H54 (cell line): ENCODE data around the gene ZMYND15.
"Not testable (repeated sequence)": the region's sequence is repeated elsewhere in the genome, so short reads cannot be mapped to it uniquely, and the experiment has no call there.

Source experiments
- DNase-seq: peaks from one replicate; pipeline ENCODE4 v3.0.0; 2011; ENCODE audit warnings: low spot score, mixed read lengths; ENCODE audit not compliant: insufficient read length
- FAIRE-seq: peaks from 3 replicates; lab custom pipeline; 2011; peaks lifted over from hg19 to GRCh38; lab: Jason Lieb, UNC
- POLR2A ChIP-seq: IDR thresholded peaks from 2 replicates; pipeline ENCODE4 v1.6.1; 2011; ENCODE audit warnings: low read depth, mild to moderate bottlenecking, low read length

Gene ZMYND15

GRCh38 chr17:4739122-4740024, at the start of gene ZMYND15, which contains the start of gene CXCL16:
ZMYND15 (plus strand) TSS chr17:4739833; CDS start chr17:4740549, 716 bp downstream.
CXCL16 (minus strand) TSS chr17:4739928; CDS start chr17:4739339, 589 bp downstream.
- DNase-seq: peak; percentile 60
- no peak for FAIRE-seq

GRCh38 chr17:4689872-4690271, 49.8 kb upstream of the ZMYND15 start:
- not testable (repeated sequence) for DNase-seq, FAIRE-seq

More at GRCh38 chr17:4739122-4740024, at the start of gene ZMYND15, which contains the start of gene CXCL16:
- peak; percentile 27; the same call in 1 of the 2 replicates for TF ChIP-seq POLR2A

GRCh38 chr17:4690745-4691144, 48.9 kb upstream of the ZMYND15 start:
- DNase-seq (no peak), FAIRE-seq (no peak)
- no peak for TF ChIP-seq POLR2A

GRCh38 chr17:4691686-4692085, 47.9 kb upstream of the ZMYND15 start:
- DNase-seq: no peak
- TF ChIP-seq POLR2A: no peak
- FAIRE-seq: no peak

- no peak for FAIRE-seq
- no peak for TF ChIP-seq POLR2A
- no peak for DNase-seq
These were observed 46.2 kb upstream of the ZMYND15 start for GRCh38 chr17:4693416-4693815.

GRCh38 chr17:4696437-4696805, 43.2 kb upstream of the ZMYND15 start:
- TF ChIP-seq POLR2A: no peak
- FAIRE-seq (no peak), DNase-seq (no peak)

- not testable (repeated sequence) for FAIRE-seq, DNase-seq
These were observed 40.1 kb upstream of the ZMYND15 start for GRCh38 chr17:4699401-4700056.

- no peak for TF ChIP-seq POLR2A
- DNase-seq (no peak), FAIRE-seq (no peak)
These were observed 38.5 kb upstream of the ZMYND15 start for GRCh38 chr17:4701116-4701515.

GRCh38 chr17:4703330-4703691, 36.3 kb upstream of the ZMYND15 start:
- FAIRE-seq: no peak
- no peak for TF ChIP-seq POLR2A

GRCh38 chr17:4704574-4704907, 35.1 kb upstream of the ZMYND15 start:
- not testable (repeated sequence) for FAIRE-seq, DNase-seq

More at GRCh38 chr17:4703330-4703691, 36.3 kb upstream of the ZMYND15 start:
- no peak for DNase-seq

- no peak for DNase-seq
- no peak for FAIRE-seq
- TF ChIP-seq POLR2A: no peak
These were observed 34.6 kb upstream of the ZMYND15 start for GRCh38 chr17:4704991-4705390.

GRCh38 chr17:4706121-4706520, 33.5 kb upstream of the ZMYND15 start:
- FAIRE-seq (no peak), DNase-seq (peak; percentile 66)
- no peak for TF ChIP-seq POLR2A

GRCh38 chr17:4708436-4708835, 31.2 kb upstream of the ZMYND15 start:
- FAIRE-seq: no peak
- no peak for TF ChIP-seq POLR2A
- DNase-seq: no peak
